ENCODE data around the gene ZHX3. TPM values are rescaled to one million over a fixed set of nuclear protein-coding genes. Genes with fewer than 3 reads are reported as not detected.

ZHX3 gene
- total RNA-seq, 4 donors from 2014 or later: 89.3 to 173 (median 156) TPM

DNA sequence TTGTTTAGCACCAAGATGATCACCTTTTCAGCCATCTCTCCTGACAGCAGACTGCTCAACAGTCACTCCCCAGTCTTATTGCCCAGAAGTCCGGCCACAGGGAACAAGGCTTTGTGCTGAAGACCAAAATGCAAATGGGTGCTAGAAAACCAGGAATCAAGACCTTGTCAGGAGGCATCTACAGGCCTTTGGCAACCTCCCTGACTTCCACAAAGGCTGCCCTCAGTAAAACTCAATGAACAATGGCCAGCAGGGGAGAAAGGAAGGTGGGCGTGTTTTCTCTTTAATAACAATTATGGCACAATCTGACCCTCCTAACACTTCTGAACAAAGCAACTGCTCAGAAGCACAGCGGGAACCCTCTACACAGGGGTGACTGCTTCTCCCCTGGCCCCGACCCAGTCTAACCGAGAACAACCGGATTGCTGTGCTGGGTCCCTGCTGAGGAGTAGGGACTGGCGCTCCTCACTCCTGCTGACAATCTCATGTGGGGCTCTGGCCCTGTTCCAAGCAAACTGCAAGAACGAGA lies 138.6 kb downstream of the ZHX3 start:
- TF ChIP-seq, protein P1, sequence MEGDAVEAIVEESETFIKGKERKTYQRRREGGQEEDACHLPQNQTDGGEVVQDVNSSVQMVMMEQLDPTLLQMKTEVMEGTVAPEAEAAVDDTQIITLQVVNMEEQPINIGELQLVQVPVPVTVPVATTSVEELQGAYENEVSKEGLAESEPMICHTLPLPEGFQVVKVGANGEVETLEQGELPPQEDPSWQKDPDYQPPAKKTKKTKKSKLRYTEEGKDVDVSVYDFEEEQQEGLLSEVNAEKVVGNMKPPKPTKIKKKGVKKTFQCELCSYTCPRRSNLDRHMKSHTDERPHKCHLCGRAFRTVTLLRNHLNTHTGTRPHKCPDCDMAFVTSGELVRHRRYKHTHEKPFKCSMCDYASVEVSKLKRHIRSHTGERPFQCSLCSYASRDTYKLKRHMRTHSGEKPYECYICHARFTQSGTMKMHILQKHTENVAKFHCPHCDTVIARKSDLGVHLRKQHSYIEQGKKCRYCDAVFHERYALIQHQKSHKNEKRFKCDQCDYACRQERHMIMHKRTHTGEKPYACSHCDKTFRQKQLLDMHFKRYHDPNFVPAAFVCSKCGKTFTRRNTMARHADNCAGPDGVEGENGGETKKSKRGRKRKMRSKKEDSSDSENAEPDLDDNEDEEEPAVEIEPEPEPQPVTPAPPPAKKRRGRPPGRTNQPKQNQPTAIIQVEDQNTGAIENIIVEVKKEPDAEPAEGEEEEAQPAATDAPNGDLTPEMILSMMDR (IDR thresholded peaks at IDR 0.05): no peak
- no peak for TF ChIP-seq POLR2AphosphoS5 (IDR thresholded peaks at IDR 0.05)
- 56% methylated on average over 8 of the region's 8 CpGs for WGBS
- peaks cover 59 to 70% (median 67%) of the 10 kb centered on the region in 4 donors for H3K4me1 ChIP-seq
- no peaks in the 10 kb centered on the region for H3K9me3 ChIP-seq
- H3K27ac ChIP-seq (replicated peaks in 1 of 4): peak overlapping the region; percentile 77 to 85 (median 81)
- intact Hi-C loops (cut with DNase I): loop anchor here (5.0 kb wide), 1 partner anchor 68 kb away; no protein-coding TSS in a partner anchor
- DNase-seq (ENCODE audit: extremely low spot score): peak; percentile 85
- no peak overlapping the region for H3K4me3 ChIP-seq
- H3K36me3 ChIP-seq: peaks cover 8 to 54% (median 38%) of the 10 kb centered on the region in 4 donors
- no peaks in the 10 kb centered on the region for H3K27me3 ChIP-seq

DNA sequence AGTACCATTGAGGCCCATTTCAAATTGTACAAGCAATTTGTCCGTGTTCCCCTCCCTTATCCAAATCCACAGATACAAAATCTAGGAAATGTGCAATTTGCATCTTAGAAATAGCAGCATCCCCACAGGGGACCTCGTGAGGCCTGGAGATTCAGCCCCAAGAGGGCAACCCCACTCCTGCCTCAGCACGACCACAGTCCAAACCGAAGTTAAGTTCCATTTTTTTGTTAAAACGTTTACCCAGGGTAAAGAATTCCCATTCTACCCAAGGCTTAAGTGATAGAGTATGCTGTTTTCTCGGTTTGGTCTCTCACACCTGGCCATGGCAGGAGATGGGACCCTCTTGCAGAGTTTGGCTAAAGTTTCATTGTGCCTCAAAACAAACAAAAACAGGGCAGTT lies 139.0 kb downstream of the ZHX3 start:
- no peak for DNase-seq (ENCODE audit: extremely low spot score)
- H3K9me3 ChIP-seq: no peaks in the 10 kb centered on the region
- intact Hi-C loops (cut with DNase I): loop anchor here (5.0 kb wide), 1 partner anchor 69 kb away; no protein-coding TSS in a partner anchor
- peaks cover 8 to 56% (median 39%) of the 10 kb centered on the region in 4 donors for H3K36me3 ChIP-seq
- H3K27ac ChIP-seq (replicated peaks in 1 of 4): peak overlapping the region; percentile 77 to 85 (median 81)
- H3K27me3 ChIP-seq: no peaks in the 10 kb centered on the region
- no peak overlapping the region for H3K4me3 ChIP-seq
- H3K4me1 ChIP-seq: peaks cover 63 to 74% (median 71%) of the 10 kb centered on the region in 4 donors
- WGBS: 66% methylated on average over 6 of the region's 6 CpGs
- TF ChIP-seq EP300 (IDR thresholded peaks at IDR 0.05) (no peak), POLR2A (IDR thresholded peaks at IDR 0.05; ENCODE audit: low read depth) (no peak), POLR2AphosphoS5 (IDR thresholded peaks at IDR 0.05) (no peak)
- TF ChIP-seq, protein P1 (IDR thresholded peaks at IDR 0.05): no peak

GRCh38 chr20:41177636-41178035 lies 139.9 kb downstream of the ZHX3 start:
- Histone ChIP-seq H3K4me3 (no peak overlapping the region), H3K27ac (replicated peaks in 1 of 4) (peak overlapping the region; percentile 77 to 85 (median 81)), H3K4me1 (peaks cover 72 to 83% (median 80%) of the 10 kb centered on the region in 4 donors), H3K27me3 (no peaks in the 10 kb centered on the region), H3K9me3 (no peaks in the 10 kb centered on the region), H3K36me3 (peaks cover 7 to 53% (median 36%) of the 10 kb centered on the region in 4 donors)
- TF ChIP-seq, protein P1 (IDR thresholded peaks at IDR 0.05): no peak
- TF ChIP-seq POLR2AphosphoS5 (IDR thresholded peaks at IDR 0.05) (peak; percentile 69 to 82), POLR2A (IDR thresholded peaks at IDR 0.05; ENCODE audit: low read depth) (no peak), EP300 (IDR thresholded peaks at IDR 0.05) (no peak)
- DNase-seq (ENCODE audit: extremely low spot score): peak; percentile 92
- WGBS: 45% methylated on average over 2 of the region's 2 CpGs
- intact Hi-C loops (cut with DNase I): loop anchor here (2.0 to 5.0 kb wide), 2 partner anchors 55 to 70 kb away; no protein-coding TSS in a partner anchor

- WGBS: 80% methylated on average over 8 of the region's 8 CpGs
- Histone ChIP-seq H3K4me3 (no peak overlapping the region), H3K27ac (replicated peaks in 1 of 4) (peak overlapping the region; percentile 77 to 85 (median 81)), H3K4me1 (peaks cover 79 to 90% (median 87%) of the 10 kb centered on the region in 4 donors), H3K36me3 (peaks cover 0 to 52% (median 37%) of the 10 kb centered on the region in 4 donors), H3K9me3 (no peaks in the 10 kb centered on the region), H3K27me3 (no peaks in the 10 kb centered on the region)
- peak; percentile 91 for DNase-seq (ENCODE audit: extremely low spot score)
- TF ChIP-seq, protein P1 (IDR thresholded peaks at IDR 0.05): no peak
- TF ChIP-seq POLR2A (IDR thresholded peaks at IDR 0.05; ENCODE audit: low read depth) (no peak), POLR2AphosphoS5 (IDR thresholded peaks at IDR 0.05) (no peak), EP300 (IDR thresholded peaks at IDR 0.05) (no peak)
- intact Hi-C loops (cut with DNase I): loop anchor here (2.0 to 5.0 kb wide), 2 partner anchors 56 to 70 kb away; no protein-coding TSS in a partner anchor
Observed at GRCh38 chr20:41176711-41177552, 140.6 kb downstream of the ZHX3 start.

Data from esophagus muscularis mucosa (tissue), 4 donors.